Neural progenitor cell (in vitro differentiated cells): ENCODE data around the gene TEDC1. TPM values are rescaled to one million over a fixed set of nuclear protein-coding genes. Genes with fewer than 3 reads are reported as not detected.

Experiments used
- DNase-seq: peaks from one replicate; pipeline ENCODE4 v3.0.0-alpha.2; 2016; ENCODE audit warnings: low spot score
- H2AFZ ChIP-seq: fragments of 200-600 bp; sonication (generic); replicated peaks from 2 replicates; pipeline ENCODE4 v1.6.1; 2016; ENCODE audit warnings: antibody characterized with exemption
- H3F3A ChIP-seq: fragments of 200-600 bp; sonication (generic); 2 replicates; pipeline ENCODE4 v1.6.1; 2016; ENCODE audit warnings: antibody characterized with exemption, low read depth
- H3K27ac ChIP-seq: fragments of 200-600 bp; sonication (generic); 2 replicates; pipeline ENCODE4 v1.5.1; 2016; ENCODE audit warnings: mild to moderate bottlenecking
- H3K27me3 ChIP-seq: fragments of 200-600 bp; sonication (generic); 2 replicates; pipeline ENCODE4 v1.6.1; 2016; ENCODE audit warnings: mild to moderate bottlenecking, moderate library complexity
- H3K36me3 ChIP-seq: fragments of 200-600 bp; sonication (generic); 2 replicates; pipeline ENCODE4 v1.5.1; 2016
- H3K4me1 ChIP-seq: fragments of 200-600 bp; sonication (generic); 2 replicates; pipeline ENCODE4 v1.6.1; 2016; ENCODE audit warnings: mixed run types
- H3K4me2 ChIP-seq: fragments of 200-600 bp; sonication (generic); 2 replicates; pipeline ENCODE4 v1.6.1; 2016
- H3K4me3 ChIP-seq: fragments of 200-600 bp; sonication (generic); 2 replicates; pipeline ENCODE4 v1.5.1; 2016
- H3K79me2 ChIP-seq: fragments of 200-600 bp; sonication (generic); 2 replicates; pipeline ENCODE4 v1.6.1; 2016; ENCODE audit warnings: low read depth
- H3K9ac ChIP-seq: fragments of 200-600 bp; sonication (generic); 2 replicates; pipeline ENCODE4 v1.6.1; 2016
- H3K9me3 ChIP-seq: fragments of 200-600 bp; sonication (generic); 2 replicates; pipeline ENCODE4 v1.5.1; 2016; ENCODE audit warnings: low read depth
- H4K20me1 ChIP-seq: fragments of 200-600 bp; sonication (generic); 2 replicates; pipeline ENCODE4 v1.6.1; 2016; ENCODE audit warnings: low read depth
- H3K27ac Mint-ChIP-seq: 3 replicates; pipeline ENCODE4 v1.8.0; 2021; ENCODE audit warnings: mixed read lengths
- H3K27me3 Mint-ChIP-seq: 2 replicates; pipeline ENCODE4 v1.8.0; 2022; ENCODE audit warnings: low read depth, mild to moderate bottlenecking, inconsistent platforms, moderate library complexity, mixed read lengths; ENCODE audit not compliant: insufficient read depth
- H3K36me3 Mint-ChIP-seq: 3 replicates; pipeline ENCODE4 v1.8.0; 2021; ENCODE audit warnings: mixed read lengths
- H3K4me1 Mint-ChIP-seq: 3 replicates; pipeline ENCODE4 v1.8.0; 2021; ENCODE audit warnings: mixed read lengths
- H3K4me3 Mint-ChIP-seq: 3 replicates; pipeline ENCODE4 v1.8.0; 2021; ENCODE audit warnings: mild to moderate bottlenecking, moderate library complexity, mixed read lengths
- H3K9me3 Mint-ChIP-seq: 3 replicates; pipeline ENCODE4 v1.8.0; 2020; ENCODE audit warnings: mixed read lengths
- EZH2 ChIP-seq: fragments of 200-600 bp; sonication (generic); IDR thresholded peaks from 2 replicates; pipeline ENCODE4 v1.6.1; 2017; ENCODE audit warnings: antibody characterized with exemption, mild to moderate bottlenecking, moderate library complexity
- EZH2phosphoT487 ChIP-seq: fragments of 200-600 bp; sonication (generic); IDR thresholded peaks from 2 replicates; pipeline ENCODE4 v1.6.1; 2017; ENCODE audit warnings: antibody characterized with exemption
- total RNA-seq: library from RNA; depleted of rRNA; stranded (reverse); fragments of >200 nt; gene quantifications from 2 replicates; pipeline ENCODE4 v1.2.3, GENCODE V29; 2015; ENCODE audit warnings: low replicate concordance
- TF ChIP-seq, protein P1 (sequence below): fragments of 200-600 bp; sonication (generic); IDR thresholded peaks from 2 replicates; pipeline ENCODE4 v1.5.1; 2017; ENCODE audit warnings: antibody characterized with exemption, mild to moderate bottlenecking

Gene TEDC1
- total RNA-seq, 1 donor from 2014 or later = 3.6 TPM

DNA sequence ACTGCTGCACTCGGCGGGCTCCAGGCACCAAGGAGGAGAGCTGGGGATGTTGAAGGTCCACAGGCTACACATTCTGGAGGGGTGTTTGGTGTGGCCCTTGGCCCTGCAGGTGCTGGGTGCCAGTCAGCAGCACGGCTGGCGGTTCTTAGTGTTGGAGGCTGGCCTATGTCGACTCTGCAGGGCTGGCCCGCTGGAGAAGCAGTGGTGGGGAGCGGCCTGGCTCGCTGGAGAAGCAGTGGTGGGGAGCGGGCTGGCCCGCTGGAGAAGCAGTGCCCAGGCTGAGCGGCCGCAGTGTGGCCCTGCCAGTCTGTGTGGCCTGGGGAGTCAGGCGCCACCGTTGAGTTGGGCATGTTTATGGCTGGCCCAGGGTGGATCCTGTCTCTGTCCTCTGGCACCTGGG is 44.1 kb upstream of the TEDC1 start:
- peaks cover 4% of the 10 kb centered on the region for H3K36me3 Mint-ChIP-seq

DNA sequence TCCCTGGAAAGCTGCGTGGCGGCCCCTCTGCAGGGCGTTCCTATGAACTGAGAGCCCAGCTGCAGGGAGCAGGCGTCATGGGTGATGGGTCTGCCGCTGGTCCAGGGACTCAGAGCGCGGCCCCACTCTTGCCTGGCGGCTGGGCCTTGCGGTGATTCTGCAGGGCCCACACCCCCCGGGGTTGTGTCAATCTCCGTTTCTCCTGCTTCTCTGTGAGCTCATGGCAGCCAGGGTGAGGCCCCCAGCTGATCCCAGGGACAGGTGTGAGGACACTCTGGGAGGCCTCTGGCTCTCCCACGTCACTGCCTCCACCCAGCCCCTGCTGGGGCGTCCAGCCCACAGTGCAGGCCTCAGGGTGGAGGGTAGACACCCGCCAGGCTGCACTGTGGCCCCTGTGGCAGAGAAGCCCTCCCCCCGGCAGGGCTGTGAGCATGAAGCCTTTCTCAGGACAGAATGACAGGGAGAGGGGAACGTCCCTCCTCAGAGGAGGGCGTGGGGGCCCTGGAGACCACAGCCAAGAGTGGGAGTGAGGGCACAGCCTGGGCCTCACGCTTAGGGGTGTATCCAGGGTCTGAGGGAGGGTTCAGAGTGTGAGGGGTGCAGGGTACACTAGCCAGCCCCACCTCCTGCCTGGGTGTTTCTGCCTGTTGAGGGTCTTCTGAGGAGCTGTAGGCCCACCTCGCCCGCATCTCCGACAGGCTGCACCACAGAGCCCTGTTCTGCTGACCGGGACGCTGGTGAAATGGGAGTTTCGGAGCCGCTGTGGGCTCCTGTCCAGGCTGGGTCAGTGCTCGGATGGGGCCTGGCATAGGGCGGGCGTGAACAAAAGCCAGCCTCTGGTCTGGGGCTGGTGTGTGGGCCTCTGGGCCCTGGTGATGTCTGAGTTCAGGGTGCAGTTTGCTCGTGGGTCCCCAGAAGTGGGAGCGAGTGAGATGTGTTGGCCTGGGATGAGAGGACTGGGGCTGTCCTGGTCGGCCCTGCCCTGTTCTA is 43.1 kb upstream of the TEDC1 start:
- TF ChIP-seq, protein P1, sequence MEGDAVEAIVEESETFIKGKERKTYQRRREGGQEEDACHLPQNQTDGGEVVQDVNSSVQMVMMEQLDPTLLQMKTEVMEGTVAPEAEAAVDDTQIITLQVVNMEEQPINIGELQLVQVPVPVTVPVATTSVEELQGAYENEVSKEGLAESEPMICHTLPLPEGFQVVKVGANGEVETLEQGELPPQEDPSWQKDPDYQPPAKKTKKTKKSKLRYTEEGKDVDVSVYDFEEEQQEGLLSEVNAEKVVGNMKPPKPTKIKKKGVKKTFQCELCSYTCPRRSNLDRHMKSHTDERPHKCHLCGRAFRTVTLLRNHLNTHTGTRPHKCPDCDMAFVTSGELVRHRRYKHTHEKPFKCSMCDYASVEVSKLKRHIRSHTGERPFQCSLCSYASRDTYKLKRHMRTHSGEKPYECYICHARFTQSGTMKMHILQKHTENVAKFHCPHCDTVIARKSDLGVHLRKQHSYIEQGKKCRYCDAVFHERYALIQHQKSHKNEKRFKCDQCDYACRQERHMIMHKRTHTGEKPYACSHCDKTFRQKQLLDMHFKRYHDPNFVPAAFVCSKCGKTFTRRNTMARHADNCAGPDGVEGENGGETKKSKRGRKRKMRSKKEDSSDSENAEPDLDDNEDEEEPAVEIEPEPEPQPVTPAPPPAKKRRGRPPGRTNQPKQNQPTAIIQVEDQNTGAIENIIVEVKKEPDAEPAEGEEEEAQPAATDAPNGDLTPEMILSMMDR = no peak
- TF ChIP-seq EZH2phosphoT487 (no peak), EZH2 (no peak)
- DNase-seq = no peak
- no peak overlapping the region for H3K4me3 ChIP-seq
- peaks cover 16% of the 10 kb centered on the region for H3K79me2 ChIP-seq
- H3F3A ChIP-seq = no peaks in the 10 kb centered on the region
- H3K9me3 ChIP-seq = no peaks in the 10 kb centered on the region
- H3K4me1 ChIP-seq = no peaks in the 10 kb centered on the region
- Mint-ChIP-seq H3K9me3 (no peaks in the 10 kb centered on the region), H3K27ac (no peak overlapping the region), H3K27me3 (peaks cover 2% of the 10 kb centered on the region), H3K4me3 (no peak overlapping the region), H3K4me1 (no peaks in the 10 kb centered on the region), H3K36me3 (peaks cover 4% of the 10 kb centered on the region)
- H3K27ac ChIP-seq = no peak overlapping the region
- no peak overlapping the region for H3K9ac ChIP-seq
- no peak overlapping the region for H3K4me2 ChIP-seq
- no peaks in the 10 kb centered on the region for H3K36me3 ChIP-seq
- H4K20me1 ChIP-seq = peaks cover 53% of the 10 kb centered on the region
- H3K27me3 ChIP-seq = no peaks in the 10 kb centered on the region
- H2AFZ ChIP-seq = no peak overlapping the region

More for the DNA sequence above, 44.1 kb upstream of the TEDC1 start:
- Mint-ChIP-seq H3K4me3 (no peak overlapping the region), H3K27me3 (no peaks in the 10 kb centered on the region), H3K4me1 (no peaks in the 10 kb centered on the region), H3K9me3 (no peaks in the 10 kb centered on the region), H3K27ac (peak overlapping the region; percentile 17)
- H3F3A ChIP-seq = no peaks in the 10 kb centered on the region
- no peak overlapping the region for H2AFZ ChIP-seq
- no peaks in the 10 kb centered on the region for H3K36me3 ChIP-seq
- no peaks in the 10 kb centered on the region for H3K9me3 ChIP-seq
- no peaks in the 10 kb centered on the region for H3K27me3 ChIP-seq
- H3K4me3 ChIP-seq = no peak overlapping the region
- no peak overlapping the region for H3K27ac ChIP-seq
- peaks cover 16% of the 10 kb centered on the region for H3K79me2 ChIP-seq
- no peak for TF ChIP-seq EZH2phosphoT487
- TF ChIP-seq, protein P1 = no peak
- no peak for TF ChIP-seq EZH2
- no peak for DNase-seq
- H3K4me1 ChIP-seq = no peaks in the 10 kb centered on the region
- no peak overlapping the region for H3K4me2 ChIP-seq
- peaks cover 53% of the 10 kb centered on the region for H4K20me1 ChIP-seq
- H3K9ac ChIP-seq = no peak overlapping the region

DNA sequence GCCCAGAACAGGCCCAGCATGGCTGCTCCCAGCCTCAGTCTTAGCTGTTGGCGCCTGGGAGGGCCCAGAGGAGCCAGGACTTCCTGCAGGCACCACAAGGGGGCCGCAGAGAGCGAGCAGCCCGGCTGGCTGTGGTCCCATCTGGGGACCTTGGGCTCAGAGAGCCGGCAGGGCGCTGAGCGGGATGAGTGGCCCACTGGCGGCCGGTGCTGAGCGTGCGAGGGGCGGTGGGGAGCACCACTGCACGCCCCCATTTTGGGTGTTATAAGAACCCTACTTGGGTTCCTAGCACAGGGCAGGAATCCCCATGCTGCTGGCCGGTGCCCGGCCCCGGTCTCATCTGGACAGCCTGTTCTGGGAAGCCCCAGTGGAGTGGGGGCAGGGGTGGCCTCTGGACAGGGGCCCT is 42.3 kb upstream of the TEDC1 start:
- Mint-ChIP-seq H3K9me3 (no peaks in the 10 kb centered on the region), H3K4me1 (no peaks in the 10 kb centered on the region), H3K36me3 (peaks cover 6% of the 10 kb centered on the region), H3K4me3 (no peak overlapping the region), H3K27ac (no peak overlapping the region), H3K27me3 (peaks cover 2% of the 10 kb centered on the region)
- no peaks in the 10 kb centered on the region for H3K36me3 ChIP-seq
- no peak overlapping the region for H2AFZ ChIP-seq
- peak; percentile 70 for DNase-seq
- peaks cover 16% of the 10 kb centered on the region for H3K79me2 ChIP-seq
- no peaks in the 10 kb centered on the region for H3K4me1 ChIP-seq
- no peak overlapping the region for H3K4me3 ChIP-seq
- no peaks in the 10 kb centered on the region for H3K27me3 ChIP-seq
- no peak overlapping the region for H3K9ac ChIP-seq
- no peaks in the 10 kb centered on the region for H3F3A ChIP-seq
- peaks cover 53% of the 10 kb centered on the region for H4K20me1 ChIP-seq
- no peak overlapping the region for H3K4me2 ChIP-seq
- TF ChIP-seq, protein P1 = peak; percentile 73
- no peak for TF ChIP-seq EZH2
- no peaks in the 10 kb centered on the region for H3K9me3 ChIP-seq
- no peak overlapping the region for H3K27ac ChIP-seq
